BE2C (cell line): ENCODE data around the gene SFTPB.
"Not testable (repeated sequence)": the region's sequence is repeated elsewhere in the genome, so short reads cannot be mapped to it uniquely, and the experiment has no call there.

Source experiments
- DNase-seq: peaks from one replicate; pipeline ENCODE4 v3.0.0-alpha.2; 2020
- H3K27me3 ChIP-seq: fragments of 250-450 bp; sonication (Bioruptor Pico); 2 replicates; pipeline ENCODE4 v1.5.1; 2020; ENCODE audit warnings: mild to moderate bottlenecking
- H3K36me3 ChIP-seq: fragments of 250-450 bp; sonication (Bioruptor Pico); 2 replicates; pipeline ENCODE4 v1.5.1; 2020; ENCODE audit warnings: mild to moderate bottlenecking
- H3K4me1 ChIP-seq: fragments of 250-450 bp; sonication (Bioruptor Pico); 2 replicates; pipeline ENCODE4 v1.5.1; 2020
- H3K4me3 ChIP-seq: 2 replicates; pipeline ENCODE4 v1.5.1; 2011; ENCODE audit warnings: low read depth, low read length
- H3K9me3 ChIP-seq: fragments of 250-450 bp; sonication (Bioruptor Pico); 2 replicates; pipeline ENCODE4 v1.5.1; 2020
- CTCF ChIP-seq: IDR thresholded peaks from 2 replicates; pipeline ENCODE4 v1.5.1; 2012; ENCODE audit warnings: mild to moderate bottlenecking, low read depth, low read length

SFTPB gene

GRCh38 chr2:85675427-85675826, 7.4 kb upstream of the SFTPB start:
- no peak overlapping the region for H3K4me3 ChIP-seq
- no peaks in the 10 kb centered on the region for H3K27me3 ChIP-seq
- no peak for TF ChIP-seq CTCF
- no peak for DNase-seq
- H3K4me1 ChIP-seq: no peaks in the 10 kb centered on the region
- H3K36me3 ChIP-seq: no peaks in the 10 kb centered on the region
- no peaks in the 10 kb centered on the region for H3K9me3 ChIP-seq

- DNase-seq: no peak
- Histone ChIP-seq H3K9me3 (no peaks in the 10 kb centered on the region), H3K27me3 (no peaks in the 10 kb centered on the region), H3K36me3 (no peaks in the 10 kb centered on the region), H3K4me1 (no peaks in the 10 kb centered on the region), H3K4me3 (no peak overlapping the region)
- no peak for TF ChIP-seq CTCF
These were observed 6.4 kb upstream of the SFTPB start for GRCh38 chr2:85674417-85674816.

- Histone ChIP-seq H3K4me1 (no peaks in the 10 kb centered on the region), H3K9me3 (no peaks in the 10 kb centered on the region), H3K4me3 (no peak overlapping the region), H3K27me3 (no peaks in the 10 kb centered on the region), H3K36me3 (no peaks in the 10 kb centered on the region)
- no peak for TF ChIP-seq CTCF
- no peak for DNase-seq
These were observed 5.8 kb upstream of the SFTPB start for GRCh38 chr2:85673716-85674375.

- H3K9me3 ChIP-seq: no peaks in the 10 kb centered on the region
- DNase-seq: no peak
- TF ChIP-seq CTCF: no peak
- H3K4me1 ChIP-seq: no peaks in the 10 kb centered on the region
- no peaks in the 10 kb centered on the region for H3K27me3 ChIP-seq
- H3K4me3 ChIP-seq: no peak overlapping the region
- H3K36me3 ChIP-seq: no peaks in the 10 kb centered on the region
These were observed 4.5 kb upstream of the SFTPB start for GRCh38 chr2:85672456-85672855.

- not testable (repeated sequence) for H3K4me3 ChIP-seq, DNase-seq, H3K9me3 ChIP-seq, H3K36me3 ChIP-seq, H3K4me1 ChIP-seq, H3K27me3 ChIP-seq
These were observed 2.4 kb upstream of the SFTPB start for GRCh38 chr2:85670416-85670815.

GRCh38 chr2:85669549-85669948, 1.6 kb upstream of the SFTPB start:
- no peaks in the 10 kb centered on the region for H3K4me1 ChIP-seq
- no peak for DNase-seq
- TF ChIP-seq CTCF: no peak
- no peak overlapping the region for H3K4me3 ChIP-seq
- no peaks in the 10 kb centered on the region for H3K27me3 ChIP-seq
- H3K36me3 ChIP-seq: no peaks in the 10 kb centered on the region
- no peaks in the 10 kb centered on the region for H3K9me3 ChIP-seq

GRCh38 chr2:85668857-85669142, 801 bp upstream of the SFTPB start:
- no peaks in the 10 kb centered on the region for H3K4me1 ChIP-seq

More at GRCh38 chr2:85668857-85669142, 801 bp upstream of the SFTPB start:
- H3K9me3 ChIP-seq: no peaks in the 10 kb centered on the region
- no peaks in the 10 kb centered on the region for H3K36me3 ChIP-seq
- no peak overlapping the region for H3K4me3 ChIP-seq
- no peak for DNase-seq
- no peaks in the 10 kb centered on the region for H3K27me3 ChIP-seq
- TF ChIP-seq CTCF: no peak
